H1 (cell line): ENCODE results near the gene ABHD11. TPM values are rescaled to one million over a fixed set of nuclear protein-coding genes. Genes with fewer than 3 reads are reported as not detected.

Experiments used
- CTCF ChIA-PET: fragments of 300-600 bp; sonication (Branson Sonifier 250); formaldehyde crosslinking; loops from one replicate; lab custom pipeline; 2021; ENCODE audit not compliant: partially characterized antibody; lab: Charles Lee
- POLR2A ChIA-PET: fragments of 300-600 bp; sonication (Branson Sonifier 250); formaldehyde crosslinking; loops from one replicate; lab custom pipeline; 2021; ENCODE audit warnings: inconsistent platforms; ENCODE audit not compliant: partially characterized antibody; lab: Charles Lee
- DNase-seq, 2 experiments: peaks; one replicate each; pipeline versions ENCODE4 v3.0.0 to v3.0.0-alpha.2; 2010 to 2022; ENCODE audit warnings: low spot score in 2 of 2, low read depth in 1 of 2, mixed read lengths in 1 of 2
- FAIRE-seq: peaks from 2 replicates; lab custom pipeline; 2011; peaks lifted over from hg19 to GRCh38; lab: Jason Lieb, UNC
- H2AFZ ChIP-seq: 2 replicates; pipeline ENCODE4 v1.8.1; 2012; ENCODE audit warnings: low read length, inconsistent platforms
- H2AK5ac ChIP-seq: 2 replicates; pipeline ENCODE4 v1.6.1; 2013; ENCODE audit warnings: low read depth, low read length
- H2BK120ac ChIP-seq: replicated peaks from 2 replicates; pipeline ENCODE3; 2013; ENCODE audit warnings: low read depth, low read length, inconsistent platforms
- H2BK12ac ChIP-seq: 2 replicates; pipeline ENCODE4 v1.6.1; 2013; ENCODE audit warnings: low read depth, low read length
- H2BK15ac ChIP-seq: 2 replicates; pipeline ENCODE4 v1.6.1; 2013; ENCODE audit warnings: low read length
- H2BK20ac ChIP-seq: 2 replicates; pipeline ENCODE4 v1.6.1; 2013; ENCODE audit warnings: low read length
- H2BK5ac ChIP-seq: 2 replicates; pipeline ENCODE4 v1.6.1; 2013; ENCODE audit warnings: low read depth, low read length
- H3K14ac ChIP-seq: 2 replicates; pipeline ENCODE4 v1.6.1; 2013; ENCODE audit warnings: inconsistent platforms; ENCODE audit not compliant: insufficient read length
- H3K18ac ChIP-seq: 2 replicates; pipeline ENCODE4 v1.6.1; 2013; ENCODE audit warnings: low read length; ENCODE audit errors: extremely low read depth
- H3K23ac ChIP-seq: 2 replicates; pipeline ENCODE4 v1.6.1; 2013; ENCODE audit warnings: inconsistent platforms; ENCODE audit not compliant: insufficient read length
- H3K23me2 ChIP-seq: 2 replicates; pipeline ENCODE4 v1.6.1; 2013; ENCODE audit warnings: low read depth, low read length
- H3K27ac ChIP-seq: 2 replicates; pipeline ENCODE4 v1.6.1; 2011; ENCODE audit warnings: low read depth, low read length, inconsistent platforms
- H3K27me3 ChIP-seq, 4 experiments: replicated peaks in 1 of 4; 1 replicate in 1 of 4; 2 replicates in 3 of 4; pipeline versions ENCODE4 v1.6.1 to v1.8.1; 2011 to 2013; ENCODE audit warnings: low read length in 3 of 4, mild to moderate bottlenecking in 3 of 4, inconsistent platforms in 2 of 4, mixed read lengths in 2 of 4, moderate library complexity in 1 of 4; ENCODE audit not compliant: control insufficient read depth in 3 of 4, insufficient read depth in 3 of 4; ENCODE audit errors: extremely low read depth in 1 of 4
- H3K36me3 ChIP-seq, 4 experiments: 2 replicates each; pipeline versions ENCODE4 v1.6.1 to v1.8.1; 2011 to 2013; ENCODE audit warnings: mild to moderate bottlenecking in 4 of 4, low read length in 3 of 4, moderate library complexity in 2 of 4, control low read depth in 1 of 4, inconsistent platforms in 1 of 4; ENCODE audit not compliant: insufficient read depth in 4 of 4, control insufficient read depth in 2 of 4
- H3K4ac ChIP-seq: replicated peaks from 2 replicates; pipeline ENCODE3; 2013; ENCODE audit warnings: low read length, low read depth, mixed read lengths, inconsistent platforms; ENCODE audit not compliant: insufficient read length
- H3K4me1 ChIP-seq, 4 experiments: replicated peaks in 1 of 4; 1 replicate in 1 of 4; 2 replicates in 3 of 4; pipeline versions ENCODE4 v1.6.1 to v1.8.1; 2011 to 2013; ENCODE audit warnings: low read length in 3 of 4, inconsistent platforms in 2 of 4, mixed read lengths in 1 of 4; ENCODE audit not compliant: insufficient read depth in 4 of 4, control insufficient read depth in 3 of 4
- H3K4me2 ChIP-seq, 2 experiments: 2 replicates each; pipeline versions ENCODE4 v1.6.1 to v1.8.1; 2011 to 2013; ENCODE audit warnings: low read depth in 2 of 2, low read length in 2 of 2, control low read depth in 1 of 2, inconsistent platforms in 1 of 2, mild to moderate bottlenecking in 1 of 2; ENCODE audit not compliant: insufficient read depth in 1 of 2
- H3K4me3 ChIP-seq, 4 experiments: fragments of 200-600, 300-600 bp in 1 of 4; sonication (generic), shearing (Covaris generic), sonication (Bioruptor Twin) in 1 of 4; 2 replicates each; pipeline versions ENCODE4 v1.5.1 to v1.8.1; 2011 to 2016; ENCODE audit warnings: low read length in 4 of 4, low read depth in 3 of 4, control low read depth in 2 of 4, inconsistent platforms in 2 of 4, mild to moderate bottlenecking in 2 of 4, mixed read lengths in 1 of 4, moderate library complexity in 1 of 4; ENCODE audit not compliant: insufficient read depth in 2 of 4; ENCODE audit errors: extremely low read depth in 1 of 4
- H3K56ac ChIP-seq: replicated peaks from 2 replicates; pipeline ENCODE3; 2013; ENCODE audit warnings: low read depth, mild to moderate bottlenecking, mixed read lengths, low read length, inconsistent platforms; ENCODE audit not compliant: insufficient read length
- H3K79me1 ChIP-seq: 2 replicates; pipeline ENCODE4 v1.6.1; 2013; ENCODE audit warnings: low read depth, low read length, control low read depth
- H3K79me2 ChIP-seq, 2 experiments: 2 replicates each; pipeline versions ENCODE4 v1.6.1 to v1.8.1; 2012 to 2013; ENCODE audit warnings: low read length in 2 of 2, mild to moderate bottlenecking in 2 of 2, inconsistent platforms in 1 of 2; ENCODE audit not compliant: insufficient read depth in 2 of 2, control insufficient read depth in 1 of 2
- H3K9ac ChIP-seq, 4 experiments: replicated peaks in 1 of 4; 1 replicate in 1 of 4; 2 replicates in 3 of 4; pipeline versions ENCODE4 v1.6.1 to v1.8.1; 2011 to 2013; ENCODE audit warnings: low read depth in 3 of 4, low read length in 3 of 4, control low read depth in 2 of 4, mild to moderate bottlenecking in 2 of 4, moderate library complexity in 2 of 4, inconsistent platforms in 1 of 4; ENCODE audit errors: extremely low read depth in 1 of 4
- H3K9me3 ChIP-seq, 2 experiments: 2 replicates each; pipeline versions ENCODE4 v1.6.1 to v1.8.1; 2012 to 2013; ENCODE audit warnings: mild to moderate bottlenecking in 2 of 2, moderate library complexity in 2 of 2, control low read depth in 1 of 2, inconsistent platforms in 1 of 2, low read depth in 1 of 2, low read length in 1 of 2, mixed read lengths in 1 of 2; ENCODE audit not compliant: insufficient read depth in 2 of 2
- H4K20me1 ChIP-seq, 2 experiments: replicated peaks in 1 of 2; 2 replicates each; pipeline versions ENCODE3 to v1.8.1; 2011 to 2013; ENCODE audit warnings: inconsistent platforms in 2 of 2, low read length in 2 of 2, mild to moderate bottlenecking in 1 of 2; ENCODE audit not compliant: insufficient read depth in 2 of 2, control insufficient read depth in 1 of 2
- H4K5ac ChIP-seq: 2 replicates; pipeline ENCODE4 v1.6.1; 2013; ENCODE audit warnings: low read length, low read depth, mixed read lengths, inconsistent platforms; ENCODE audit not compliant: insufficient read length
- H4K8ac ChIP-seq: 2 replicates; pipeline ENCODE4 v1.8.0; 2013; ENCODE audit warnings: mild to moderate bottlenecking, moderate library complexity, low read length, inconsistent platforms; ENCODE audit not compliant: insufficient read depth; ENCODE audit errors: extremely low read depth
- H4K91ac ChIP-seq: replicated peaks from 2 replicates; pipeline ENCODE3; 2013; ENCODE audit warnings: low read length, mixed read lengths, inconsistent platforms; ENCODE audit not compliant: insufficient read length
- BACH1 ChIP-seq: IDR thresholded peaks from 2 replicates; pipeline ENCODE4 v1.6.1; 2012; ENCODE audit warnings: low read length, improper control_type of control experiment
- CTBP2 ChIP-seq: IDR thresholded peaks from 2 replicates; pipeline ENCODE4 v1.7.0; 2011; ENCODE audit warnings: borderline replicate concordance, mild to moderate bottlenecking, moderate library complexity, mixed read lengths, low read length; ENCODE audit not compliant: insufficient read depth, insufficient read length
- CTCF ChIP-seq, 3 experiments: IDR thresholded peaks; 1 replicate in 2 of 3; 2 replicates in 1 of 3; pipeline versions ENCODE4 v1.5.1 to v1.6.1; 2011; ENCODE audit warnings: low read length in 3 of 3, mild to moderate bottlenecking in 3 of 3, inconsistent platforms in 2 of 3, low read depth in 1 of 3, moderate library complexity in 1 of 3; ENCODE audit not compliant: insufficient read depth in 1 of 3; ENCODE audit errors: control extremely low read depth in 1 of 3
- EZH2 ChIP-seq: fragments of 200-600 bp; sonication (generic); IDR thresholded peaks from 2 replicates; pipeline ENCODE4 v1.7.1; 2012; ENCODE audit warnings: low read depth, mild to moderate bottlenecking, moderate library complexity, low read length, inconsistent platforms; ENCODE audit not compliant: severe bottlenecking
- HDAC2 ChIP-seq, 2 experiments: fragments of 300-600 bp in 1 of 2; sonication (generic) in 1 of 2; IDR thresholded peaks; 2 replicates each; pipeline ENCODE4 v1.6.1; 2011 to 2012; ENCODE audit warnings: low read depth in 2 of 2, low read length in 2 of 2, mild to moderate bottlenecking in 2 of 2, moderate library complexity in 2 of 2, borderline replicate concordance in 1 of 2, inconsistent platforms in 1 of 2
- SIRT6 ChIP-seq: IDR thresholded peaks from one replicate; pipeline ENCODE4 v1.7.1; 2012; ENCODE audit warnings: low read length, inconsistent platforms
- WGBS, 2 experiments: shearing (Covaris generic) in 1 of 2; methylation state at CpG; one replicate each; pipeline versions ENCODE4 v1.1.6 to v1.1.7; 2013 to 2015; ENCODE audit warnings: low lambda C conversion rate in 2 of 2, mixed read lengths in 2 of 2, inconsistent platforms in 1 of 2, low coverage in 1 of 2, missing lambda C conversion rate in 1 of 2; ENCODE audit not compliant: insufficient replicate concordance in 2 of 2, insufficient coverage in 1 of 2, insufficient read length in 1 of 2; ENCODE audit errors: extremely low coverage in 1 of 2, missing lambda C conversion rate in 1 of 2; 5-methylcytosine and 5-hydroxymethylcytosine counted together
- polyA plus RNA-seq, 7 experiments: library from polyadenylated mRNA; depleted of rRNA in 3 of 7; stranded (reverse) in 5 of 7; unstranded in 2 of 7; fragments of >200 nt in 5 of 7; fragments of 200-250 nt in 2 of 7; gene quantifications; 1 replicate in 5 of 7; 2 replicates in 1 of 7; 4 replicates in 1 of 7; pipeline versions ENCODE4 v1.2.1 to v1.2.3, GENCODE V29; 2011 to 2013; ENCODE audit warnings: missing spikeins in 2 of 7, mixed read lengths in 2 of 7
- total RNA-seq: library from RNA; stranded (reverse); fragmentation: NEBNext Ultra II Directional; extraction: Animal tissue kit (Norgen Biotek cat#: 25700); gene quantifications from 2 replicates; pipeline ENCODE4 v1.2.1, GENCODE V29; 2021

ABHD11 gene
- total and polyA plus RNA-seq, 2 of the 8 experiments (the other 6 are each of a cell fraction or from before 2014, with no cell fraction given) = 19.8 to 42.2 TPM

- no peak overlapping the region for H2AK5ac ChIP-seq
- no peaks in the 10 kb centered on the region; a peak in 1 of 7 replicates for H3K4me1 ChIP-seq
- H2BK12ac ChIP-seq = no peak overlapping the region
- H4K91ac ChIP-seq = no peak overlapping the region
- peaks cover 5% of the 10 kb centered on the region for H3K79me1 ChIP-seq
- 67% methylated on average over 3 of the region's 3 CpGs; no CpG with 5 or more reads in 1 of the 2 experiments for WGBS, 2 experiments
- no peak overlapping the region for H3K4ac ChIP-seq
- no peak overlapping the region for H2BK15ac ChIP-seq
- no peak overlapping the region for H3K4me3 ChIP-seq
- no peak overlapping the region for H2AFZ ChIP-seq
- ChIA-PET POLR2A (no interaction called here), CTCF (interaction anchor here (0.7 to 1.7 kb wide), 5 partner anchors 12 to 115 kb away, joined by 3 to 6 read pairs (median 4); no protein-coding TSS in a partner anchor)
- no peak overlapping the region for H3K27ac ChIP-seq
- no peak overlapping the region for H3K18ac ChIP-seq
- no peak overlapping the region for H3K56ac ChIP-seq
- H3K9ac ChIP-seq = no peak overlapping the region
- H3K36me3 ChIP-seq = no peaks in the 10 kb centered on the region
- H2BK20ac ChIP-seq = no peak overlapping the region
- H3K23ac ChIP-seq = no peak overlapping the region
- no peaks in the 10 kb centered on the region for H3K79me2 ChIP-seq
- no peak overlapping the region for H2BK120ac ChIP-seq
- DNase-seq (no peak), FAIRE-seq (no peak)
- H4K20me1 ChIP-seq = peaks cover 6 to 11% of the 10 kb centered on the region in 2 experiments
- no peak overlapping the region for H2BK5ac ChIP-seq
- H3K9me3 ChIP-seq = no peaks in the 10 kb centered on the region
- H4K5ac ChIP-seq = no peak overlapping the region
- H3K27me3 ChIP-seq = peaks cover 0 to 18% (median 13%) of the 10 kb centered on the region in 4 experiments; a peak in 5 of 7 replicates
- no peak overlapping the region for H3K4me2 ChIP-seq
- no peak overlapping the region for H3K14ac ChIP-seq
- H3K23me2 ChIP-seq = peaks cover 6% of the 10 kb centered on the region; the same call in 1 of the 2 replicates
- no peak overlapping the region for H4K8ac ChIP-seq
- TF ChIP-seq CTBP2 = no peak
- no peak for TF ChIP-seq CTCF (IDR thresholded peaks at IDR 0.05; ENCODE audit: control extremely low read depth in 1 of 3, insufficient read depth in 1 of 3, low read depth in 1 of 3, low read length in 3 of 3)
- TF ChIP-seq HDAC2 (IDR thresholded peaks at IDR 0.05; ENCODE audit: borderline replicate concordance in 1 of 2, low read depth in 2 of 2, low read length in 2 of 2) = no peak
- no peak for TF ChIP-seq BACH1
- TF ChIP-seq EZH2 = no peak
- no peak for TF ChIP-seq SIRT6
Measured at GRCh38 chr7:73721377-73721817, 17.2 kb downstream of the ABHD11 start.
